HepG2 (cell line): Measurements from ENCODE around the gene SYNE1. TPM values are rescaled to one million over a fixed set of nuclear protein-coding genes. Genes with fewer than 3 reads are reported as not detected.
A peak's percentile ranks its signal among the peaks of the same experiment; 100 is the strongest.

Experiments
- ATAC-seq: fragments of 200-7000 bp; cut with Tn5 transposase; 3 replicates; pipeline ENCODE4 v1.9.1; 2020; ENCODE audit warnings: mild to moderate bottlenecking, moderate library complexity
- BruUV-seq: library from RNA; stranded (reverse); fragments of 400-500 nt; replicated peaks from 2 replicates; lab custom pipeline; 2021; lab: Mats Ljungman, UMichigan
- CTCF ChIA-PET: fragments of 300-600 bp; formaldehyde crosslinking; extraction: SDS; loops from one replicate; lab custom pipeline; 2021; ENCODE audit warnings: low total read pairs, inconsistent platforms, low intra/inter-chr PET ratio; lab: Yijun Ruan, JAX
- POLR2A ChIA-PET: fragments of 350-600 bp; sonication (Branson Sonifier 250); formaldehyde crosslinking; loops from one replicate; lab custom pipeline; 2020; ENCODE audit warnings: antibody characterized with exemption, inconsistent platforms; lab: Yijun Ruan, JAX
- DNase-seq: peaks from one replicate; pipeline ENCODE4 v3.0.0-alpha.2; 2015; ENCODE audit warnings: low spot score
- FAIRE-seq: peaks from 3 replicates; lab custom pipeline; 2011; peaks lifted over from hg19 to GRCh38; lab: Jason Lieb, UNC
- H2AFZ ChIP-seq: one replicate; pipeline ENCODE4 v1.6.1; 2011; ENCODE audit warnings: low read length, inconsistent platforms
- H3K27ac ChIP-seq: fragments of 300-600 bp; 3 replicates; pipeline ENCODE4 v1.8.0; 2011; ENCODE audit warnings: mixed run types, mild to moderate bottlenecking, mixed read lengths, low read length, inconsistent platforms; ENCODE audit not compliant: insufficient read depth; ENCODE audit errors: extremely low read length
- H3K27me3 ChIP-seq, 2 experiments: fragments of 200-600 bp in 1 of 2; 2 replicates in 1 of 2; 3 replicates in 1 of 2; pipeline versions ENCODE4 v1.6.0 to v1.8.0; 2011; ENCODE audit warnings: low read length in 2 of 2, mild to moderate bottlenecking in 2 of 2, moderate library complexity in 2 of 2, inconsistent platforms in 1 of 2; ENCODE audit not compliant: insufficient read depth in 2 of 2, control insufficient read depth in 1 of 2
- H3K36me3 ChIP-seq, 2 experiments: fragments of 200-600 bp in 1 of 2; replicated peaks in 1 of 2; 2 replicates in 1 of 2; 3 replicates in 1 of 2; pipeline versions ENCODE4 v1.5.1 to v1.8.0; 2011; ENCODE audit warnings: low read length in 2 of 2, inconsistent platforms in 1 of 2; ENCODE audit not compliant: insufficient read depth in 2 of 2, control insufficient read depth in 1 of 2
- H3K4me1 ChIP-seq: 2 replicates; pipeline ENCODE4 v1.5.1; 2012; ENCODE audit warnings: low read length, inconsistent platforms; ENCODE audit not compliant: insufficient read depth
- H3K4me2 ChIP-seq: 2 replicates; pipeline ENCODE4 v1.6.0; 2011; ENCODE audit warnings: low read depth, low read length, inconsistent platforms
- H3K4me3 ChIP-seq, 3 experiments: fragments of 200-600 bp in 1 of 3; sonication (generic), shearing (Covaris generic) in 1 of 3; replicated peaks in 1 of 3; 2 replicates each; pipeline ENCODE4 v1.5.1; 2011 to 2016; ENCODE audit warnings: low read length in 3 of 3, inconsistent platforms in 2 of 3, low read depth in 2 of 3, mild to moderate bottlenecking in 2 of 3, control low read depth in 1 of 3, mixed read lengths in 1 of 3; ENCODE audit not compliant: insufficient read depth in 1 of 3
- H3K79me2 ChIP-seq: one replicate; pipeline ENCODE4 v1.6.1; 2011; ENCODE audit warnings: low read length, inconsistent platforms; ENCODE audit not compliant: insufficient read depth
- H3K9ac ChIP-seq: 2 replicates; pipeline ENCODE4 v1.6.0; 2011; ENCODE audit warnings: mild to moderate bottlenecking, low read depth, low read length, inconsistent platforms; ENCODE audit not compliant: insufficient read depth
- H3K9me3 ChIP-seq: 2 replicates; pipeline ENCODE4 v1.5.1; 2012; ENCODE audit warnings: mild to moderate bottlenecking, low read length
- H4K20me1 ChIP-seq: 2 replicates; pipeline ENCODE4 v1.6.0; 2011; ENCODE audit warnings: inconsistent platforms, mild to moderate bottlenecking, low read length, moderate library complexity; ENCODE audit not compliant: insufficient read depth
- MTA3 ChIP-seq: sonication (generic); formaldehyde crosslinking; IDR thresholded peaks from 2 replicates; pipeline ENCODE4 v1.4.0; 2020; ENCODE audit warnings: missing genetic modification reagents
- POGZ ChIP-seq: sonication (generic); formaldehyde crosslinking; IDR thresholded peaks from 2 replicates; pipeline ENCODE4 v1.4.0; 2020; ENCODE audit warnings: mild to moderate bottlenecking, missing genetic modification reagents
- STAT5B ChIP-seq: sonication (generic); formaldehyde crosslinking; IDR thresholded peaks from 2 replicates; pipeline ENCODE4 v1.4.0; 2020; ENCODE audit warnings: missing genetic modification reagents
- TFE3 ChIP-seq: IDR thresholded peaks from 2 replicates; pipeline ENCODE4 v1.6.1; 2016
- THAP9 ChIP-seq: sonication (generic); formaldehyde crosslinking; IDR thresholded peaks from 2 replicates; pipeline ENCODE4; 2020; ENCODE audit warnings: missing genetic modification reagents, mild to moderate bottlenecking, borderline replicate concordance
- ZNF256 ChIP-seq: sonication (generic); formaldehyde crosslinking; conservative IDR thresholded peaks from 2 replicates; pipeline ENCODE4 v1.4.0; 2020; ENCODE audit warnings: missing genetic modification reagents
- ZNF530 ChIP-seq: sonication (generic); formaldehyde crosslinking; IDR thresholded peaks from 2 replicates; pipeline ENCODE4 v1.5.0; 2020; ENCODE audit warnings: low read depth, mild to moderate bottlenecking, missing genetic modification reagents
- ZNF678 ChIP-seq: sonication (generic); formaldehyde crosslinking; IDR thresholded peaks from 2 replicates; pipeline ENCODE4 v1.4.0; 2020; ENCODE audit warnings: mild to moderate bottlenecking, missing genetic modification reagents
- WGBS: methylation state at CpG from one replicate; pipeline ENCODE4 v1.1.6; 2017; ENCODE audit warnings: low lambda C conversion rate; 5-methylcytosine and 5-hydroxymethylcytosine counted together
- in situ Hi-C: cut with HindIII; loops from 2 replicates; pipeline ENCODE4 v1.10.0; 2017; ENCODE audit warnings: low pct_unique_long_range_greater_than_20kb; ENCODE audit not compliant: extremely low pct_ligation_motif_present
- intact Hi-C: fragments of 100-400 bp; cut with micrococcal nuclease; formaldehyde crosslinking; loops from one replicate; pipeline ENCODE4 v1.10.0; 2022; ENCODE audit not compliant: unreplicated experiment
- polyA plus RNA-seq, 8 experiments: library from polyadenylated mRNA; depleted of rRNA in 3 of 8; stranded (reverse) in 7 of 8; unstranded in 1 of 8; fragments of >200 nt; fragmentation: Illumina TruSeq in 4 of 8; extraction: Trizol in 4 of 8; gene quantifications; 2 replicates each; pipeline versions ENCODE4 v1.2.1 to v1.2.3, GENCODE V29; 2011 to 2016; ENCODE audit warnings: low read depth in 4 of 8, missing spikeins in 1 of 8, mixed read lengths in 1 of 8; ENCODE audit not compliant: insufficient read depth in 1 of 8
- total RNA-seq, 5 experiments: library from RNA; depleted of rRNA; stranded (reverse); fragments of >200 nt; fragmentation: Illumina TruSeq; extraction: Trizol; gene quantifications; 2 replicates each; pipeline ENCODE4 v1.2.3, GENCODE V29; 2016; ENCODE audit warnings: low read depth in 1 of 5
- TF ChIP-seq, protein P1 (sequence below): sonication (generic); formaldehyde crosslinking; IDR thresholded peaks from 2 replicates; pipeline ENCODE4 v1.9.0; 2022; ENCODE audit warnings: low read depth, missing genetic modification reagents
- TF ChIP-seq, protein P2 (sequence below): sonication (generic); formaldehyde crosslinking; IDR thresholded peaks from 2 replicates; pipeline ENCODE4 v1.8.1; 2023; ENCODE audit warnings: mild to moderate bottlenecking, missing genetic modification reagents

Gene SYNE1
- total and polyA plus RNA-seq, 2 of the 13 experiments (the other 11 are each of a cell fraction or from before 2014, with no cell fraction given): 5.5 to 15.9 TPM

DNA sequence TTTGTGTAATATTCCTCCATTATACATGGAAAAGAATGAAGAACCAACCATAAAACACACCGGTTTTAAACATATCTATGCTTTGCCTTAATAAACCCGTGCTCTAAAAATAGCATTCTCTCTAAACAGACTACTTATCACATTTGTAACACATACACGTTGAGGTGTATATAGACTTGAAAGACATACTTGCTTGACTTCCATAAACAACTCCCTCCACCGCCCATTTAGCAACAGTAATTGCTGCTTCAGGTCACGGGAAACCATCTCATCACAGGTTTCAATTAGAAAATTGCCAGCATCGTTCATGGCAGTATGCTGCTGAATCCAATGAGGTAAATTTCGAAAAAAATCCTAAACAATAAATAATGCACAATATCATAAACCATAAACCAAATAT lies 174.0 kb downstream of the SYNE1 start:
- ATAC-seq (no peak; the same call in 2 of the 3 replicates), DNase-seq (no peak), FAIRE-seq (no peak)
- Histone ChIP-seq H3K36me3 (no peaks in the 10 kb centered on the region), H3K27me3 (no peaks in the 10 kb centered on the region), H3K79me2 (no peaks in the 10 kb centered on the region), H3K4me2 (peak overlapping the region; percentile 41), H3K9ac (no peak overlapping the region), H4K20me1 (no peaks in the 10 kb centered on the region), H3K4me1 (peaks cover 9% of the 10 kb centered on the region), H3K4me3 (peak overlapping the region; percentile 29 to 32 (median 30); a peak in 4 of 6 replicates), H3K9me3 (no peaks in the 10 kb centered on the region), H2AFZ (peak overlapping the region; percentile 42), H3K27ac (no peak overlapping the region)
- in situ Hi-C loops (no loop called here), intact Hi-C loops (no loop called here)
- ChIA-PET POLR2A (no interaction called here), CTCF (no interaction called here)
- no TSS peak for BruUV-seq
- whole genome bisulfite sequencing: under 1% methylated on average over 7 of the region's 7 CpGs
- no peak for TF ChIP-seq STAT5B (CRISPR knock-in tag)
- TF ChIP-seq, protein P1, sequence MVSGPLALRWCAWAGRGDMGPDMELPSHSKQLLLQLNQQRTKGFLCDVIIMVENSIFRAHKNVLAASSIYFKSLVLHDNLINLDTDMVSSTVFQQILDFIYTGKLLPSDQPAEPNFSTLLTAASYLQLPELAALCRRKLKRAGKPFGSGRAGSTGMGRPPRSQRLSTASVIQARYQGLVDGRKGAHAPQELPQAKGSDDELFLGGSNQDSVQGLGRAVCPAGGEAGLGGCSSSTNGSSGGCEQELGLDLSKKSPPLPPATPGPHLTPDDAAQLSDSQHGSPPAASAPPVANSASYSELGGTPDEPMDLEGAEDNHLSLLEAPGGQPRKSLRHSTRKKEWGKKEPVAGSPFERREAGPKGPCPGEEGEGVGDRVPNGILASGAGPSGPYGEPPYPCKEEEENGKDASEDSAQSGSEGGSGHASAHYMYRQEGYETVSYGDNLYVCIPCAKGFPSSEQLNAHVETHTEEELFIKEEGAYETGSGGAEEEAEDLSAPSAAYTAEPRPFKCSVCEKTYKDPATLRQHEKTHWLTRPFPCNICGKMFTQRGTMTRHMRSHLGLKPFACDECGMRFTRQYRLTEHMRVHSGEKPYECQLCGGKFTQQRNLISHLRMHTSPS (CRISPR knock-in tag): no peak
- TF ChIP-seq TFE3 (CRISPR knock-in tag): no peak
- TF ChIP-seq ZNF530 (CRISPR knock-in tag): no peak
- TF ChIP-seq THAP9 (CRISPR knock-in tag): no peak
- TF ChIP-seq, protein P2, sequence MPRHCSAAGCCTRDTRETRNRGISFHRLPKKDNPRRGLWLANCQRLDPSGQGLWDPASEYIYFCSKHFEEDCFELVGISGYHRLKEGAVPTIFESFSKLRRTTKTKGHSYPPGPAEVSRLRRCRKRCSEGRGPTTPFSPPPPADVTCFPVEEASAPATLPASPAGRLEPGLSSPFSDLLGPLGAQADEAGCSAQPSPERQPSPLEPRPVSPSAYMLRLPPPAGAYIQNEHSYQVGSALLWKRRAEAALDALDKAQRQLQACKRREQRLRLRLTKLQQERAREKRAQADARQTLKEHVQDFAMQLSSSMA: no peak
- TF ChIP-seq ZNF678 (CRISPR knock-in tag): no peak
- TF ChIP-seq ZNF256: no peak
- TF ChIP-seq MTA3: no peak
- TF ChIP-seq POGZ (CRISPR knock-in tag): no peak
